Thymus (tissue), 11 donors: ENCODE results near the gene SLC30A2. TPM values are rescaled to one million over a fixed set of nuclear protein-coding genes. Genes with fewer than 3 reads are reported as not detected.

Experiments used
- DNase-seq, 9 donors: peaks; one replicate each; pipeline ENCODE4 v3.0.0-alpha.2; 2013; ENCODE audit warnings: low spot score in 9 of 9, low read depth in 6 of 9, missing footprints in 1 of 9
- H3K27ac ChIP-seq, 2 donors: one replicate each; pipeline ENCODE4 v1.5.1; 2013; ENCODE audit warnings: control low read depth in 1 of 2, low read depth in 1 of 2, low read length in 1 of 2, mild to moderate bottlenecking in 1 of 2, moderate library complexity in 1 of 2
- H3K27me3 ChIP-seq, 2 donors: one replicate each; pipeline ENCODE4 v1.5.1; 2013; ENCODE audit warnings: low read length in 1 of 2; ENCODE audit not compliant: control insufficient read depth in 2 of 2, insufficient read depth in 1 of 2
- H3K36me3 ChIP-seq, 2 donors: one replicate each; pipeline ENCODE4 v1.5.1; 2013; ENCODE audit warnings: low read length in 1 of 2, mild to moderate bottlenecking in 1 of 2, moderate library complexity in 1 of 2; ENCODE audit not compliant: control insufficient read depth in 2 of 2, insufficient read depth in 2 of 2
- H3K4me1 ChIP-seq, 2 donors: one replicate each; pipeline ENCODE4 v1.5.1; 2013; ENCODE audit warnings: low read length in 2 of 2; ENCODE audit not compliant: control insufficient read depth in 2 of 2, insufficient read depth in 2 of 2
- H3K4me3 ChIP-seq, 2 donors: one replicate each; pipeline ENCODE4 v1.5.1; 2013; ENCODE audit warnings: low read length in 2 of 2, control low read depth in 1 of 2, mild to moderate bottlenecking in 1 of 2
- H3K9me3 ChIP-seq, 2 donors: one replicate each; pipeline ENCODE4 v1.5.1; 2013; ENCODE audit warnings: low read length in 1 of 2, mild to moderate bottlenecking in 1 of 2; ENCODE audit not compliant: control insufficient read depth in 2 of 2, insufficient read depth in 1 of 2
- WGBS: extraction: QIAGEN DNeasy Blood & Tissue Kit; methylation state at CpG from one replicate; pipeline ENCODE4 v1.1.7; 2013; 5-methylcytosine and 5-hydroxymethylcytosine counted together
- polyA plus RNA-seq: library from polyadenylated mRNA; stranded (reverse); fragments of 200-250 nt; gene quantifications from one replicate; pipeline ENCODE4 v1.2.3, GENCODE V29; 2013
- total RNA-seq: library from RNA; stranded (reverse); fragments of 120-200 nt; gene quantifications from one replicate; pipeline ENCODE4 v1.2.4, GENCODE V29; 2013
- donor health status: healthy.

The SLC30A2 gene
- total and polyA plus RNA-seq, 2 donors: 0.05 to 0.41 TPM

- no peak for DNase-seq
- Histone ChIP-seq H3K4me3 (no peak overlapping the region), H3K36me3 (no peaks in the 10 kb centered on the region), H3K27ac (no peak overlapping the region), H3K27me3 (no peaks in the 10 kb centered on the region), H3K9me3 (no peaks in the 10 kb centered on the region), H3K4me1 (peaks cover 5 to 18% of the 10 kb centered on the region in 2 donors)
- 98% methylated on average over 4 of the region's 4 CpGs for WGBS
Measured at GRCh38 chr1:26003262-26003661, 42.7 kb downstream of the SLC30A2 start.

DNA sequence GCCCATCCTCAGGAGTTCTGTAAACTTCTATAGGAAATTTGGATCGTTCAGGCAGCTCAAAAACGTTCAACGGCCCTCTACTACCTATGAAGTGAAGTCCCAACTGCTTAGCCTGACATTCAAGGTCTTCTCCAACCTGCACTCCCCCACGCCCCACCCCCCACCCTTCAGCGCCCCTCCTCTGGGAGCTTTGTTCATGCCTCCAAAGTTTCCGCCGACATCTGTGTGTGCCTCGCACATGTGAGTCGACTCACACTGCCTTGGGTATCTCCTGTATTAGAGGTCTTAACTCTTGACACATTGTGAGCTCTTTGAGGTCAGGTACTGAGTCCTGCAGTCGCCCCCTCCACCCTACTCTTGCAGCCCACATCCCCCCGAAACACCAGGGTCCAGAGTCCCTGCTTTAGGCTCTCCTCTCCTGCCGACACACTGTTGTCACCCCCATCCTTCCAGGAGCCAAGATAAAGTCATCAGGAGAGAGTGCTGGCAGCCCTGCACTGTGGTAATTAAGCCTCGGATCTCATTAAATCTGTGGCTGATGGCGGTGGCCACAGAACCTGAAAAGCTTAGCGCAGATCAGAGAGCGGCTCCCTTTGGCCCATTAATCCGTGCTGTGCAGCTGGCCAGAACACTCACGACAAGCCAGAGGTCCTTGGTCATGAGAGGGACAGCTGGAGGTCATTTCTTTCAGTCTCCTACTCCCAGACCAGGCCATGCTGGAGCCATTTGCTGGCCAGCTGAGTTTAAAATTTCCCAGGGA lies 46.7 kb downstream of the SLC30A2 start:
- no peaks in the 10 kb centered on the region for H3K27me3 ChIP-seq
- no peak overlapping the region for H3K4me3 ChIP-seq
- H3K9me3 ChIP-seq: no peaks in the 10 kb centered on the region
- peak overlapping the region in 1 of 2 donors; percentile 68 for H3K27ac ChIP-seq
- peaks cover 26 to 55% of the 10 kb centered on the region in 2 donors for H3K4me1 ChIP-seq
- H3K36me3 ChIP-seq: no peaks in the 10 kb centered on the region
- WGBS: 96% methylated on average over 18 of the region's 18 CpGs
- peak in 1 of 9 donors; percentile 54 for DNase-seq

DNA sequence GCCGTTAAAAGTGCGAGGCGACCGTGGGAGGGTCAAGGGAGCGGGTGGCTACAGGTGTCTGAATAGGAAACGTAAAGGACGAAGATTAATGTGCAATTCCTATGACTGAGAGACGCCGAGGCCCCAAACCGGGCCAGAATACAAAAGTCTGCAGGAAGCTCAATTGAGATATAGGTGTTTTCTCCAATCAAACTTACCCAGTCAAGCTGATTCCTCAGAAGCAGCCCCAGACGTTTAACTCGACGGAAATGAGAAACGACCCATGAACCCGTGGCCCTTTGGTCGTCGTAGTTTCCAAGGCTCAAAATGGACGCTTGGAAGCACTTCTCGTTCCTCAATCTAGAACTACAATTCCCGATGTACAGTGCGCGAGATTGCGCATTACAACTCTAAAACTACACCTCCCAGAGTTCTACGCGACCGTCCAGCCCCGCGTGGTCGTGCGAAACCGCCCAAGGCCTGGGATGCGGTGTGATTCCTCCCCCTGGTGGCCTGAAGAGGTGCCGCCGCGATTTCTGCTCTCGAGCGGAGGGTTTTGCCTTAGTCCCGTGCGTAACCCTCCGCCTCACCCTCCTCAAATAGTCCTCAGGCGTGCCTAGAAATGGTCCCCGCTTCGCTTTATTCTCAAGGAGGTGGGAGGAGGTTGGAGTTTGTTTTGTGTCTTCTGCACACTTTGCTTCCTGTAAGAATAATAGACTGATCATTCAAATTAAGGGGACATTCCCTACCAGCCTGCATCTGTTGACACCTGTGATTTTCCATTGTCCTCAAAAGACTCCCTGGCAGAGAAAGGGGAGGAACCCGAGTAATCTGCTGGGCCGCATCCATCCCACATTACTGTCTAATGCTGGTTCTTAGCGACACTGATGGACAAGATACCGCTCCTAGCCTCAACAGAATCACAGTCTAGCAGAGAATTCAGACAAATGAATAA lies 47.8 kb downstream of the SLC30A2 start, which contains the start of gene PAFAH2:
TSS of gene PAFAH2 (minus strand) at position 236 of the 934 bp plus-strand sequence. CDS start 7,247 bp downstream, outside the sequence.
- peaks cover 31 to 63% of the 10 kb centered on the region in 2 donors for H3K4me1 ChIP-seq
- peak within 1 kb of the TSS; percentile 98 to 99 for H3K27ac ChIP-seq
- no peaks in the 10 kb centered on the region for H3K36me3 ChIP-seq
- H3K4me3 ChIP-seq: peak within 1 kb of the TSS; percentile 69 to 71
- 3% methylated on average over 47 of the region's 47 CpGs for WGBS
- DNase-seq: peak; percentile 99 to 100 (median 100)
- H3K27me3 ChIP-seq: no peaks in the 10 kb centered on the region
- H3K9me3 ChIP-seq: no peaks in the 10 kb centered on the region

GRCh38 chr1:25996966-25997827 lies 48.7 kb downstream of the SLC30A2 start:
- Histone ChIP-seq H3K4me3 (peak overlapping the region; percentile 69 to 71), H3K9me3 (no peaks in the 10 kb centered on the region), H3K4me1 (peaks cover 40 to 72% of the 10 kb centered on the region in 2 donors), H3K27ac (peak overlapping the region; percentile 98 to 99), H3K36me3 (no peaks in the 10 kb centered on the region), H3K27me3 (no peaks in the 10 kb centered on the region)
- 7% methylated on average over 13 of the region's 13 CpGs for WGBS
- peak in 3 of 9 donors; percentile 59 to 83 (median 63) for DNase-seq

GRCh38 chr1:25994402-25995150 lies 51.3 kb downstream of the SLC30A2 start:
- WGBS: 97% methylated on average over 3 of the region's 3 CpGs
- H3K9me3 ChIP-seq: no peaks in the 10 kb centered on the region
- DNase-seq: no peak

GRCh38 chr1:25993197-25993951 lies 52.5 kb downstream of the SLC30A2 start:
- H3K4me1 ChIP-seq: peaks cover 38 to 86% of the 10 kb centered on the region in 2 donors
- H3K27me3 ChIP-seq: no peaks in the 10 kb centered on the region
- 61% methylated on average over 8 of the region's 8 CpGs for WGBS
- H3K9me3 ChIP-seq: no peaks in the 10 kb centered on the region
- DNase-seq: peak in 5 of 9 donors; percentile 78 to 92 (median 84)
- H3K36me3 ChIP-seq: peaks cover 4 to 7% of the 10 kb centered on the region in 2 donors
- H3K27ac ChIP-seq: peak overlapping the region; percentile 89 to 96
- H3K4me3 ChIP-seq: peak overlapping the region; percentile 1 to 24

More at GRCh38 chr1:25994402-25995150, 51.3 kb downstream of the SLC30A2 start:
- H3K27ac ChIP-seq: peak overlapping the region; percentile 89 to 96
- H3K36me3 ChIP-seq: no peaks in the 10 kb centered on the region
- H3K4me3 ChIP-seq: peak overlapping the region; percentile 1 to 24
- H3K27me3 ChIP-seq: no peaks in the 10 kb centered on the region
- peaks cover 42 to 93% of the 10 kb centered on the region in 2 donors for H3K4me1 ChIP-seq

DNA sequence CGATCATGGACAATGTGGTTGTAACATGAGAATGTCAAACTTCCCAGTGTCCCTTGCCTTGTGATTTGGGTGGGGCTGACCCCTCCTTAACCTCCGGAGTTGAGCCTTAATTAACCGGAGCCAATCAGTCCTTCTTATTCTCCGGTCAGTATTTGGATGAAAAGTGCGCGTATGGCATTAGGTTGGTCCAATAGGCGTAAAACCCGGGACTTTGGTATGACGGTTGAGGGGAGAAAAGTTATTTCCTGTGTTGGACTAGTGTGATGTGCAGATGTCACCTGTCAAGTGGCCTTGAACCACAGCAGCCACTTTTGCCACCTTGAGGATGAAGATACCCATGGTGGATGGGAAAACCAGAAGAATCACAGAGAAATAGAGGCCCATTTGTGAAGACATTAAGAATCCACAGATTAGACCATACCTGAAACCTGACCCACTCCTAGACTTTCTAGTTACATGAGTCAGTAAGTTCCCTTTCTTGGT lies 53.2 kb downstream of the SLC30A2 start:
- peak overlapping the region; percentile 80 to 96 for H3K27ac ChIP-seq
- peaks cover 37 to 89% of the 10 kb centered on the region in 2 donors for H3K4me1 ChIP-seq
- H3K9me3 ChIP-seq: no peaks in the 10 kb centered on the region
- H3K27me3 ChIP-seq: no peaks in the 10 kb centered on the region
- peak overlapping the region; percentile 1 to 24 for H3K4me3 ChIP-seq
- peak in 1 of 9 donors; percentile 74 for DNase-seq
- 64% methylated on average over 9 of the region's 9 CpGs for WGBS
- H3K36me3 ChIP-seq: peaks cover 4 to 13% of the 10 kb centered on the region in 2 donors
